SK-N-SH (cell line): ENCODE results near the gene IL11. TPM values are rescaled to one million over a fixed set of nuclear protein-coding genes. Genes with fewer than 3 reads are reported as not detected.

Experiments used
- CTCF ChIA-PET: fragments of 300-600, 350-600 bp; formaldehyde crosslinking; extraction: SDS; loops from one replicate; lab custom pipeline; 2021; lab: Yijun Ruan, JAX
- POLR2A ChIA-PET: fragments of 350-600 bp; sonication (Branson Sonifier 250); formaldehyde crosslinking; extraction: SDS; loops from one replicate; lab custom pipeline; 2020; ENCODE audit warnings: antibody characterized with exemption, inconsistent platforms; lab: Yijun Ruan, JAX
- DNase-seq: peaks from one replicate; pipeline ENCODE4 v3.0.0; 2012
- H2AFZ ChIP-seq: fragments of 200-600 bp; sonication (generic); 2 replicates; pipeline ENCODE4 v1.8.1; 2016; ENCODE audit warnings: antibody characterized with exemption, mild to moderate bottlenecking, low read depth
- H3F3A ChIP-seq: fragments of 200-600 bp; sonication (generic); replicated peaks from 2 replicates; pipeline ENCODE3; 2016; ENCODE audit warnings: antibody characterized with exemption, mild to moderate bottlenecking; ENCODE audit not compliant: insufficient read depth
- H3K27ac ChIP-seq, 2 experiments: fragments of 200-500 bp in 1 of 2; fragments of 200-600 bp in 1 of 2; sonication (Bioruptor generic) in 1 of 2; sonication (generic), shearing (Covaris generic) in 1 of 2; 2 replicates each; pipeline versions ENCODE4 v1.5.1 to v1.6.1; 2014 to 2016; ENCODE audit warnings: low read depth in 2 of 2, inconsistent platforms in 1 of 2, low read length in 1 of 2, mild to moderate bottlenecking in 1 of 2, mixed read lengths in 1 of 2
- H3K27me3 ChIP-seq: fragments of 200-600 bp; sonication (generic), shearing (Covaris generic); 2 replicates; pipeline ENCODE4 v1.6.1; 2016; ENCODE audit warnings: mixed run types; ENCODE audit not compliant: insufficient read depth
- H3K36me3 ChIP-seq, 2 experiments: fragments of 200-500 bp in 1 of 2; fragments of 200-600 bp in 1 of 2; sonication (Bioruptor generic) in 1 of 2; sonication (generic) in 1 of 2; replicated peaks in 1 of 2; 2 replicates each; pipeline versions ENCODE3 to v1.5.1; 2014 to 2016; ENCODE audit warnings: low read length in 1 of 2, mild to moderate bottlenecking in 1 of 2; ENCODE audit not compliant: insufficient read depth in 2 of 2, control insufficient read depth in 1 of 2
- H3K4me1 ChIP-seq, 2 experiments: fragments of 200-500 bp in 1 of 2; fragments of 200-600 bp in 1 of 2; sonication (Bioruptor generic) in 1 of 2; sonication (generic), shearing (Covaris generic) in 1 of 2; 2 replicates each; pipeline versions ENCODE4 v1.5.1 to v1.6.1; 2014 to 2016; ENCODE audit warnings: low read depth in 1 of 2, low read length in 1 of 2, mixed run types in 1 of 2; ENCODE audit not compliant: insufficient read depth in 2 of 2, control insufficient read depth in 1 of 2
- H3K4me2 ChIP-seq: fragments of 200-600 bp; sonication (generic), shearing (Covaris generic); 2 replicates; pipeline ENCODE4 v1.6.1; 2017; ENCODE audit warnings: mixed run types
- H3K4me3 ChIP-seq, 2 experiments: fragments of 200-500 bp in 1 of 2; fragments of 200-600 bp in 1 of 2; sonication (Bioruptor generic) in 1 of 2; sonication (generic), shearing (Covaris generic) in 1 of 2; 2 replicates each; pipeline versions ENCODE4 v1.5.1 to v1.8.1; 2014 to 2016; ENCODE audit warnings: low read depth in 2 of 2, inconsistent platforms in 1 of 2, low read length in 1 of 2, mild to moderate bottlenecking in 1 of 2, mixed read lengths in 1 of 2, moderate library complexity in 1 of 2
- H3K79me2 ChIP-seq: fragments of 200-600 bp; sonication (generic); 2 replicates; pipeline ENCODE4 v1.8.1; 2017; ENCODE audit warnings: mild to moderate bottlenecking; ENCODE audit not compliant: insufficient read depth
- H3K9ac ChIP-seq: fragments of 200-600 bp; sonication (generic); 2 replicates; pipeline ENCODE4 v1.6.1; 2017; ENCODE audit warnings: mixed run types
- H3K9me2 ChIP-seq: fragments of 200-600 bp; sonication (generic); 2 replicates; pipeline ENCODE4 v1.6.1; 2017; ENCODE audit warnings: mixed run types
- H3K9me3 ChIP-seq: fragments of 200-600 bp; sonication (generic); 2 replicates; pipeline ENCODE4 v1.6.1; 2017; ENCODE audit warnings: mixed run types, mild to moderate bottlenecking, moderate library complexity
- H4K20me1 ChIP-seq: fragments of 200-600 bp; sonication (generic); 2 replicates; pipeline ENCODE4 v1.6.1; 2017; ENCODE audit warnings: mild to moderate bottlenecking, mixed run types; ENCODE audit not compliant: insufficient read depth
- CTCF ChIP-seq: fragments of 200-600 bp; sonication (generic); IDR thresholded peaks from 2 replicates; pipeline ENCODE4 v1.6.1; 2017; ENCODE audit warnings: antibody characterized with exemption, mild to moderate bottlenecking, moderate library complexity
- NFIC ChIP-seq: IDR thresholded peaks from 2 replicates; pipeline ENCODE4 v1.4.0; 2012; ENCODE audit warnings: borderline replicate concordance
- RCOR1 ChIP-seq: fragments of 150-350 bp; IDR thresholded peaks from 2 replicates; pipeline ENCODE4 v1.6.1; 2017; ENCODE audit warnings: antibody characterized with exemption, low read length
- TCF12 ChIP-seq: IDR thresholded peaks from 2 replicates; pipeline ENCODE4 v1.4.0; 2012
- YY1 ChIP-seq: IDR thresholded peaks from 2 replicates; pipeline ENCODE4 v1.4.0; 2012; ENCODE audit warnings: low read depth, mild to moderate bottlenecking
- WGBS: methylation state at CpG from one replicate; pipeline ENCODE4 v1.1.6; 2017; ENCODE audit warnings: low lambda C conversion rate; 5-methylcytosine and 5-hydroxymethylcytosine counted together
- polyA plus RNA-seq, 3 experiments: library from polyadenylated mRNA; depleted of rRNA; stranded (reverse); fragments of >200 nt; gene quantifications; 2 replicates each; pipeline ENCODE4 v1.2.3, GENCODE V29; 2012

IL11 gene
- polyA plus RNA-seq, 1 of the 3 experiments (the other 2 are of a cell fraction), result 13.2 TPM

- CTCF ChIA-PET, result interaction anchor here (0.8 to 1.3 kb wide), 4 partner anchors 37 to 158 kb away, joined by 3 to 4 read pairs (median 4); partner anchors contain the start of gene TMEM238
- H3K79me2 ChIP-seq, result no peaks in the 10 kb centered on the region
- H3F3A ChIP-seq, result peaks cover 6% of the 10 kb centered on the region
- no peak overlapping the region for H3K4me3 ChIP-seq
- no peak overlapping the region for H2AFZ ChIP-seq
- H3K9ac ChIP-seq, result no peak overlapping the region
- no peaks in the 10 kb centered on the region for H4K20me1 ChIP-seq
- POLR2A ChIA-PET, result no interaction called here
- WGBS, result 91% methylated on average over 24 of the region's 43 CpGs
- peak; percentile 51 for DNase-seq
- H3K9me3 ChIP-seq, result no peaks in the 10 kb centered on the region
- H3K27ac ChIP-seq, result peak overlapping the region in 1 of 2 experiments; percentile 85; a peak in 1 of 4 replicates
- TF ChIP-seq NFIC, result peak; percentile 42; the same call in 1 of the 2 replicates
- TF ChIP-seq RCOR1, result no peak
- TF ChIP-seq CTCF, result no peak
- TF ChIP-seq TCF12, result no peak
- H3K27me3 ChIP-seq, result no peaks in the 10 kb centered on the region
- H3K4me2 ChIP-seq, result no peak overlapping the region
- H3K36me3 ChIP-seq, result peaks cover 0 to 4% of the 10 kb centered on the region in 2 experiments
- H3K9me2 ChIP-seq, result no peaks in the 10 kb centered on the region
- H3K4me1 ChIP-seq, result peaks cover 0 to 38% of the 10 kb centered on the region in 2 experiments; a peak in 1 of 4 replicates
Measured at GRCh38 chr19:55345818-55346724, 24.2 kb downstream of the IL11 start.

- Histone ChIP-seq H3K9me3 (no peaks in the 10 kb centered on the region), H3K4me3 (no peak overlapping the region), H3K27me3 (no peaks in the 10 kb centered on the region), H4K20me1 (no peaks in the 10 kb centered on the region), H3K79me2 (peaks cover 7% of the 10 kb centered on the region; the same call in 1 of the 2 replicates), H3K9ac (no peak overlapping the region), H2AFZ (no peak overlapping the region), H3K4me2 (no peak overlapping the region), H3K4me1 (peaks cover 0 to 38% of the 10 kb centered on the region in 2 experiments; a peak in 1 of 4 replicates), H3K9me2 (no peaks in the 10 kb centered on the region), H3K27ac (peak overlapping the region in 1 of 2 experiments; percentile 85; a peak in 2 of 4 replicates), H3F3A (peaks cover 6% of the 10 kb centered on the region), H3K36me3 (peaks cover 0 to 4% of the 10 kb centered on the region in 2 experiments)
- DNase-seq, result no peak
- 94% methylated on average over 22 of the region's 22 CpGs for WGBS
- ChIA-PET CTCF (interaction anchor here (0.8 to 1.0 kb wide), 4 partner anchors 38 to 287 kb away, joined by 3 read pairs; partner anchors contain the start of gene TMEM238), POLR2A (interaction anchor here (1.1 kb wide), 1 partner anchor 62 kb away, joined by 5 read pairs; the partner anchor contains the start of gene UBE2S)
- no peak for TF ChIP-seq YY1
Measured at GRCh38 chr19:55345101-55345817, 25.0 kb downstream of the IL11 start.
